Ovary (tissue), 3 donors: ENCODE measurements around the gene ATF6.

Experiments used
- POLR2A ChIP-seq: fragments of 450-650 bp; IDR thresholded peaks from one replicate; pipeline ENCODE4 v1.6.1; 2017; ENCODE audit warnings: antibody characterized with exemption, mild to moderate bottlenecking, moderate library complexity
- TF ChIP-seq, protein P1 (sequence below), 3 donors: fragments of 450-650 bp in 2 of 3; fragments of 200-600 bp in 1 of 3; IDR thresholded peaks; one replicate each; pipeline versions ENCODE4 v1.5.1 to v1.8.0; 2016 to 2022; ENCODE audit warnings: antibody characterized with exemption in 3 of 3, mild to moderate bottlenecking in 1 of 3
- donor health status: DM: no; HTN: no; CAD: no.

DNA sequence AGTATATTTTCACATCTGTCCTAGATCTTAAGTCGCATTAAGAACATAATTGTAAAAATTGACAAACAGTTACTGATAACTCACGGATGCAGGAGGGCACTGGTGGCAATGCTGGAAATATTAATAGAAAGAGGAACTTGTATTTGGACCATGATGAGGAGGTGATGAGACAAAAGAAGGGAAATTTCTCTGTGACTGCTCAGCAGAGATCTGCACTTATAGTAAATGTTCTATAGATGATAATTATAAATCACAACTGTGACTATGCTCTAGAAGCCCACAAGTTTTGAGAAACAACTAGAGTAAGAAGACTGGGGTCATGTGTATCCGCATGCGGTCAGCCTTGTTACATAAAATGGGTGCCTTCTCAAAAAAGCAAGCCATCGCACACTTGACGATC is 25.2 kb upstream of the ATF6 start:
- TF ChIP-seq, protein P1, sequence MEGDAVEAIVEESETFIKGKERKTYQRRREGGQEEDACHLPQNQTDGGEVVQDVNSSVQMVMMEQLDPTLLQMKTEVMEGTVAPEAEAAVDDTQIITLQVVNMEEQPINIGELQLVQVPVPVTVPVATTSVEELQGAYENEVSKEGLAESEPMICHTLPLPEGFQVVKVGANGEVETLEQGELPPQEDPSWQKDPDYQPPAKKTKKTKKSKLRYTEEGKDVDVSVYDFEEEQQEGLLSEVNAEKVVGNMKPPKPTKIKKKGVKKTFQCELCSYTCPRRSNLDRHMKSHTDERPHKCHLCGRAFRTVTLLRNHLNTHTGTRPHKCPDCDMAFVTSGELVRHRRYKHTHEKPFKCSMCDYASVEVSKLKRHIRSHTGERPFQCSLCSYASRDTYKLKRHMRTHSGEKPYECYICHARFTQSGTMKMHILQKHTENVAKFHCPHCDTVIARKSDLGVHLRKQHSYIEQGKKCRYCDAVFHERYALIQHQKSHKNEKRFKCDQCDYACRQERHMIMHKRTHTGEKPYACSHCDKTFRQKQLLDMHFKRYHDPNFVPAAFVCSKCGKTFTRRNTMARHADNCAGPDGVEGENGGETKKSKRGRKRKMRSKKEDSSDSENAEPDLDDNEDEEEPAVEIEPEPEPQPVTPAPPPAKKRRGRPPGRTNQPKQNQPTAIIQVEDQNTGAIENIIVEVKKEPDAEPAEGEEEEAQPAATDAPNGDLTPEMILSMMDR (IDR thresholded peaks at IDR 0.05), result no peak
- TF ChIP-seq POLR2A, result no peak
